Measurements from ENCODE around the gene APOA5. TPM values are rescaled to one million over a fixed set of nuclear protein-coding genes. Genes with fewer than 3 reads are reported as not detected.
A peak's percentile ranks its signal among the peaks of the same experiment; 100 is the strongest.

Gene APOA5
- total RNA-seq, 2 donors from 2014 or later = not detected

- no peaks in the 10 kb centered on the region for H3K9me3 ChIP-seq
- H3K27ac ChIP-seq = peak overlapping the region; percentile 82 to 89
- no peak for DNase-seq (ENCODE audit: low spot score)
- H3K4me1 ChIP-seq = peaks cover 0 to 29% of the 10 kb centered on the region in 2 donors
- no peaks in the 10 kb centered on the region for H3K27me3 ChIP-seq
- H3K4me3 ChIP-seq = peak overlapping the region; percentile 96 to 97
- no peak for TF ChIP-seq CTCF (IDR thresholded peaks at IDR 0.05)
- H3K36me3 ChIP-seq = peaks cover 36% of the 10 kb centered on the region
Observed at GRCh38 chr11:116787436-116787785, 4.3 kb downstream of the APOA5 start.

GRCh38 chr11:116786966-116787365 lies 4.7 kb downstream of the APOA5 start:
- no peaks in the 10 kb centered on the region for H3K27me3 ChIP-seq
- H3K4me1 ChIP-seq = peaks cover 0 to 29% of the 10 kb centered on the region in 2 donors
- H3K9me3 ChIP-seq = no peaks in the 10 kb centered on the region
- no peak for TF ChIP-seq CTCF (IDR thresholded peaks at IDR 0.05)
- DNase-seq (ENCODE audit: low spot score) = no peak
- peaks cover 40% of the 10 kb centered on the region for H3K36me3 ChIP-seq
- H3K27ac ChIP-seq = peak overlapping the region in 1 of 2 donors; percentile 89
- peak overlapping the region; percentile 96 to 97 for H3K4me3 ChIP-seq

- no peak for TF ChIP-seq CTCF (IDR thresholded peaks at IDR 0.05)
- no peaks in the 10 kb centered on the region for H3K9me3 ChIP-seq
- no peak overlapping the region for H3K4me3 ChIP-seq
- peaks cover 0 to 24% of the 10 kb centered on the region in 2 donors for H3K4me1 ChIP-seq
- H3K36me3 ChIP-seq = peaks cover 46% of the 10 kb centered on the region
- DNase-seq (ENCODE audit: low spot score) = no peak
- no peak overlapping the region for H3K27ac ChIP-seq
- H3K27me3 ChIP-seq = no peaks in the 10 kb centered on the region
Observed at GRCh38 chr11:116786326-116786725, 5.4 kb downstream of the APOA5 start.

GRCh38 chr11:116782728-116783127 lies 9.0 kb downstream of the APOA5 start:
- no peak for TF ChIP-seq CTCF (IDR thresholded peaks at IDR 0.05)
- H3K9me3 ChIP-seq = no peaks in the 10 kb centered on the region
- H3K27ac ChIP-seq = no peak overlapping the region
- H3K4me1 ChIP-seq = peaks cover 0 to 14% of the 10 kb centered on the region in 2 donors
- no peak overlapping the region for H3K4me3 ChIP-seq
- H3K27me3 ChIP-seq = no peaks in the 10 kb centered on the region
- DNase-seq (ENCODE audit: low spot score) = no peak
- H3K36me3 ChIP-seq = peaks cover 63% of the 10 kb centered on the region

- H3K27me3 ChIP-seq = no peaks in the 10 kb centered on the region
Observed at GRCh38 chr11:116778556-116778955, 13.1 kb downstream of the APOA5 start.

More at GRCh38 chr11:116778556-116778955, 13.1 kb downstream of the APOA5 start:
- no peak for TF ChIP-seq CTCF (IDR thresholded peaks at IDR 0.05)
- Histone ChIP-seq H3K9me3 (no peaks in the 10 kb centered on the region), H3K27ac (no peak overlapping the region), H3K36me3 (peaks cover 39% of the 10 kb centered on the region), H3K4me1 (peaks cover 0 to 4% of the 10 kb centered on the region in 2 donors), H3K4me3 (no peak overlapping the region)
- no peak for DNase-seq (ENCODE audit: low spot score)
